GM18519 (cell line): ENCODE data around the gene KCNJ12.

ENCODE experiments used
- ATAC-seq: cut with Tn5 transposase; IDR thresholded peaks from one replicate; pipeline ENCODE4 v1.9.1; 2021; ENCODE audit warnings: mild to moderate bottlenecking, moderate library complexity; ENCODE audit not compliant: unreplicated experiment, low FRiP score

KCNJ12 gene

DNA sequence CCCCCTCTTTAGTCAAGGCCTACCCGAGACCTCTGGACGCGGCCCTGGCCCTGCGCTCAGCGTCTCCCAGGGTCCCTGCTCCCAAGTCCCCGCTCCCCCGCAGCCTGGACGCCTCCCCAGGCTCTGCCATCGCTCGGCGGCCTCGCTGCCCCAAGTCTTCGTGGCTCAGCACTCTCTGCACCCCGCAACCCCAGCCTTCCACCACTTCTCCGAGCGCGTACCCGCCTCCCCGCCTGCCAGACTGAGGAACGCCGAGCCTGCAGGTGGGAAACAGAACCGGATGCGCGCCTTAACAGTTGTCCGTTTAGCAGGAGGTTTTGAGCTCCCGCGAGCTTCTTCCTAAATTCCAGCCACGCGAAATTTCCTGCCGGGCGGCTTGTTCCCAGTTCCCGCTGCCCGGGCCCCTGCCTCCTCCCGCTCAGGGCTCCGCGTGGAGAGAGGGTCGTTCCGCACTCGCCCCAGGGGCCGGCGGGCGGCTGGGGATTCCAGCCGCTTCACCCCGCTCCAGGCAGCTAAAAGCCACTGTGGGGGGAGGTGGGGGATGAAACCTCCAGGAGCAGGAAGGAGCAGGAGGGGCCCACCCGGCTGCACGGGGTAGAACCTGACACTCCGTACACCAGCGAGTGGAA lies 87.7 kb downstream of the KCNJ12 start:
- ATAC-seq = no peak

DNA sequence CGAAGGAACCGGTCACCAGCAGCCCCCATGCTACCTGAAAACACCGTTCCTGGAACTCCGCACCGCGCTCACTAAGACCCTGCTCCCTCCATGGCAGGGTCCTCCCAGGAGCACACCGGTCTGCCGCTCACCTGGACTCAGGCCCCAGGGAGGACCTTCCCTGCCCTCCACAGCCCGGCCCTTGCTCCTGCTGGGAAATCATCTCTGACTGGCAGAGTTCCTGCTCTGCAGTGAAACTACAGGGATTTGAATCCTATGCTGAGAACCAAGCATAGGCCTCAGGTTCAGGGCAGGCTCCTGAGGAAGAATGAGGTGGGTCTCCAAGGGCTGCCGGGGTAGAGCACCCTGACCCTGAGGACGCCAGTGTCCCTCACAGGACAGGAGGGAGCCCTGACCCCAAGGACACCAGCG lies 88.5 kb downstream of the KCNJ12 start:
- ATAC-seq = no peak

DNA sequence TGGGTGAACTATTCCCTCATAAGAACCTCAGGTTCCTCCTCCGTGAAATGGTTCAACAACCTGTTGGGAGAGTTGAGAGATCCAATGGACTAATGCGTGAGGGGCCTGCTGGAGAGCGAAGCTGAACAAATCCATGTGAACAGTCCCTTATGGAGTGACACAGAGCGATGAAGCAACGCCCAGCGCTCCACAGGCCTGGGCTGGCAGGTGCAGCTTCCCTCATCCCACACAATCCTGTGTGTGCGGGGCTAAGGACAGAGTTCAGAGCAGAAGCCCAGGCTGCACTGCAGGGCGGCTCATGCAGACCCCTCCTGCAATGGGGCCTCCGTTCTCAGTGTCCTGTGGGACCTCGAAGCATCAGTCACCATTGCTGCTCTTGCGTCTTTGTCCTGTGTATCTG lies 90.4 kb downstream of the KCNJ12 start:
- ATAC-seq = no peak

DNA sequence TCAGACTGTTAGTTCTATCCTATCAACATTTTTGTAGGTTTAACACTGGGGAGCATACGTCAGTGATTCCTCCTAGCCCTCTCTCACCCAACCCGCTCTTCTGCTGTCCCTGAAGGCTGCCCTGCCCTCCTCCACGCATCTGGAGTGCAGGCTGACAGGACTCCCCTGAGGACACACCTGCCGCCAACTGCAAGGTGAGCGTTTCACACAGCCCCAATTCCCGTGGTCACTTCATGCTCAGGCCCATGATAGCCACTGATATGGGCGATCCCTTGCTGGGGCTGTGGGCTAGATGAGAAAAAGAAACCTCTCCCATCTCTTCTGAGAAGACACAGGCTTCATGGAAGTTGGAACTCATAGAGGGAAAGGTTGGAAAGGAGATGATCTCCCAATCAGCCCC lies 91.0 kb downstream of the KCNJ12 start:
- no peak for ATAC-seq

DNA sequence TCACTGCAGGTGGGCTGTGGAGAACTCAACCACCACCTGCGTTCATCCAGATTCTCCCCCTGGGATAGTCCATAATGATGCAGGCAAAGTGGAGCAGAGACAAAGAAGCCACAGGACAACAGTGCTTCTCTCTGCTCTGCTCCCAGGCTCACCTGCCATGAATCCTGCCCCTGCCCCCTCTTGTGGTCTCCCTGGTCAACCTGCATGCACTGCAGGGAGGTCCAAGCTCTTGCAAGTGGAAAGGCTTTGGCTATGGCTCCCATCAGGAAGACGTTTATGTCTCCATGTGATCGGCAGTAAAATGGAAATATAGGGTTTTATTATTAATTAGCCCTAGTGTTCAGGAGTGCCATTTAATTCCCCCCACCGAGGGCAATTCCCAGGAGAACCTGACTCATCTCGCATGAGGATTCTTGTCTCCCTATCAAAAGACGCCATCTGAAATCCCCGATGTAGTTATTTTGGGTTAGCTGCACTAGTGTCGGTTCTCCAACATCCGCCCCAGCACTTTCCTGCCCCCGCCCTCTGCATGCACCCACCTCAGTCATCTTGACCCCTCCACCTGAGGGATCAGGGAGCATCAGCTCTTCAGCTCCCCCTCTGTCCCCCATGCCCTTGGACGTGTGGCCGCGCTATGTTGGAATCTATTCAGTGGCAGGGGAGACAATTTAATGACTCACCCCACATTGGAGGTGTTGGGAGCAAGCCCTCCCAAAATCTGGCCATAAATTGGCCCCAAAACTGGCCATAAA lies 91.8 kb downstream of the KCNJ12 start:
- ATAC-seq = no peak
